Measurements from ENCODE around the gene CFAP61.

DNA sequence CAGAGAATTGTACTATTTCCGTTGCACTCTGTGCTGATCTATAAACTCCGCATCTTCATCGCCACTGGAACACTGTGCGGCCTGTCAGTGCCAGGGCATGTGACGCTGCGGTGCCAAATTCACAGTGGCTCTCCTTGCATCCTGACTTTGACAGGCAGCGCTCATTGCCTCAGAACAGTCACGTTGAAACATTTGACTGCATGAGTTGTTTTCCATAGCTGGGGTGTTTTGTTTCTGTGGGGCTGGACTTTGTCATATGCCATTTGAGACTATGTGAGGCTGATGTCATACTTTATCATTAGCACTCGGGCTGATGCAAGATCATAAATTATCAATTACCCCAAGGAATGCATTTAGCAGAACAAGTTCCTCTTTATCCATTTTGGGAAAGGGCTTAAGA is 32.7 kb downstream of the CFAP61 start:
- no peak for TF ChIP-seq EZH2 (IDR thresholded peaks at IDR 0.05; ENCODE audit: insufficient read depth, low read length)
- TF ChIP-seq, protein P1, sequence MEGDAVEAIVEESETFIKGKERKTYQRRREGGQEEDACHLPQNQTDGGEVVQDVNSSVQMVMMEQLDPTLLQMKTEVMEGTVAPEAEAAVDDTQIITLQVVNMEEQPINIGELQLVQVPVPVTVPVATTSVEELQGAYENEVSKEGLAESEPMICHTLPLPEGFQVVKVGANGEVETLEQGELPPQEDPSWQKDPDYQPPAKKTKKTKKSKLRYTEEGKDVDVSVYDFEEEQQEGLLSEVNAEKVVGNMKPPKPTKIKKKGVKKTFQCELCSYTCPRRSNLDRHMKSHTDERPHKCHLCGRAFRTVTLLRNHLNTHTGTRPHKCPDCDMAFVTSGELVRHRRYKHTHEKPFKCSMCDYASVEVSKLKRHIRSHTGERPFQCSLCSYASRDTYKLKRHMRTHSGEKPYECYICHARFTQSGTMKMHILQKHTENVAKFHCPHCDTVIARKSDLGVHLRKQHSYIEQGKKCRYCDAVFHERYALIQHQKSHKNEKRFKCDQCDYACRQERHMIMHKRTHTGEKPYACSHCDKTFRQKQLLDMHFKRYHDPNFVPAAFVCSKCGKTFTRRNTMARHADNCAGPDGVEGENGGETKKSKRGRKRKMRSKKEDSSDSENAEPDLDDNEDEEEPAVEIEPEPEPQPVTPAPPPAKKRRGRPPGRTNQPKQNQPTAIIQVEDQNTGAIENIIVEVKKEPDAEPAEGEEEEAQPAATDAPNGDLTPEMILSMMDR (IDR thresholded peaks at IDR 0.05; ENCODE audit: insufficient read depth, low read depth, low read length): no peak

Measured in astrocyte (in vitro differentiated cells and primary cell).